Amniotic epithelial cell (primary cell): ENCODE data around the gene EME2.

Source experiments
- DNase-seq: peaks from one replicate; pipeline ENCODE4 v3.0.0-alpha.2; 2010; ENCODE audit warnings: low read depth

The EME2 gene

DNA sequence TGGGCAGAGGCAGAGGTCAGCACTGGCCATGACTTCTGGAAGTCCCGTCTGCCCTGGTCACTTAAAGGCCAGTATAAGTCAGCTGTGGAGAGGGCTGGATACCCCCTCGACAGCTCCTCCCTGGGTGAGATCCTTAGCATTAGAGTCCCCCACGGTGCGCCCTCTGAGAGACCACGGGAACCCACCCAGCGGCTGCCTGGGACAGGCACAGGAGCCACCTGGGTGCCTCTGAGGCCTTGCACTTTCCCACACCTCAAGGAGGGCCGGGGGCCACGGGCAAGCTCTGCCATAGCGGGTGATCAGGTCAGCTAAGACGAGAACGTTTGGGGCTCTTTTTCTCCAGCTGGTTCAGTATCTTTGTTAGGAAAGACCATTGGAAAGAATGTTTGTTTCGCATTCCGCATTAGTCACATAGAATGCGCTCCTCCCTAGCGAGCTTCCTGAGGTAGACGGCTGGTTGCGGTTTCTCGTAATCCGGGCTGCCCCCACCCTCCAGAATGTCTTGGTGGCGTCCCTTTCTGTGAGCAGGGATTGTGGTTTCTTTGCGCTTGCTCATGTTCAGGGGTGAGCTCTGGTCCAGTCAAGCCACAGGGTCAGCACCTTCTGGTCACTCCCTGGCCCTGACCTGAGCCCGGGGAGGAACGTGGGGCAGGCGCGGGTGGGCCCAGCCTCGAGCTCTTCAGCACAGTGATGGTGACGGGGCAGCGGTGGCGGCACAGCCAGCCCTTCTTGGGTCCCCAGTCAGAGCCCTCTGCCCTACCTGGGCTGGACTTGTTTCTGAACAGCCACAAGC is 26.5 kb upstream of the EME2 start:
- peak; percentile 97 for DNase-seq

DNA sequence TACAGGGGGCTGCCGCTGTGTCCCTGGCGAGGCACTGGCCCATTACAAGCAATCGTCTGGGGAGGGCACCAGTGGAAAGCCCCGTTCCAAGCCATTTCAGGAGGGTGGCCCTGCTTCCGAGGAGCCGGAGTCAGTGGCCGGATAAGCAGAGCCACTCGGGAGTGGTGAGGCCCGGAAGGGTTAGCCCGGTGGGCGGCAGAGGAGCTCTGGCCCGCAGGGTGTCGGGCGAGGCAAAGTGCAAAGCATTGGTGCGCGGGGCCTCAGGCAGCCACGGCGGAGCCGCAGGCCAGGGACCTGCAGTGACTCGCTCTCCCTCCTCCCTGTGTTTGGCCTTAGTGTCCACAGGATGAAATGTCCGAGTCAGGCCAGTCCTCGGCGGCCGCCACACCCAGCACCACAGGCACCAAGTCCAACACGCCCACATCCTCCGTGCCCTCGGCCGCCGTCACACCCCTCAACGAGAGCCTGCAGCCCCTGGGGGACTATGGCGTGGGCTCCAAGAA is 25.9 kb upstream of the EME2 start:
- DNase-seq: no peak

DNA sequence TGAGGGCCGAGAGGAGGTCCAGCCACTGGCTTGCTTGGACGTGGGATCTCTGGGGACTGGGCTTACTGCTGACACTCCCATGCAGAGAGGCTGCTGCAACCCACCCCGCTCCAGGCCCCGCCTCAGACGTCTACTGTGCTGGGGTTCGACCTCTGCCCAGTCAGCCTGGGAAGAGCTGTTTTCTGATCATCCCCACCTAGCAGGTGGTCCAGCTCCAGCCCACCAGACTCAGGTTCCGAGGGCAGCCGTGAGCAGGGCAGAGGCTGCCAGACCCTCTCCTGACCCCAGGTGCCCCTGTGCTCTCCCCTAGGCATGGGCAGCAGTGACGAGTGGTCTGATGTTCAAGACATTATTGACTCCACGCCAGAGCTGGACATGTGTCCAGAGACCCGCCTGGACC is 24.7 kb upstream of the EME2 start:
- DNase-seq: no peak

DNA sequence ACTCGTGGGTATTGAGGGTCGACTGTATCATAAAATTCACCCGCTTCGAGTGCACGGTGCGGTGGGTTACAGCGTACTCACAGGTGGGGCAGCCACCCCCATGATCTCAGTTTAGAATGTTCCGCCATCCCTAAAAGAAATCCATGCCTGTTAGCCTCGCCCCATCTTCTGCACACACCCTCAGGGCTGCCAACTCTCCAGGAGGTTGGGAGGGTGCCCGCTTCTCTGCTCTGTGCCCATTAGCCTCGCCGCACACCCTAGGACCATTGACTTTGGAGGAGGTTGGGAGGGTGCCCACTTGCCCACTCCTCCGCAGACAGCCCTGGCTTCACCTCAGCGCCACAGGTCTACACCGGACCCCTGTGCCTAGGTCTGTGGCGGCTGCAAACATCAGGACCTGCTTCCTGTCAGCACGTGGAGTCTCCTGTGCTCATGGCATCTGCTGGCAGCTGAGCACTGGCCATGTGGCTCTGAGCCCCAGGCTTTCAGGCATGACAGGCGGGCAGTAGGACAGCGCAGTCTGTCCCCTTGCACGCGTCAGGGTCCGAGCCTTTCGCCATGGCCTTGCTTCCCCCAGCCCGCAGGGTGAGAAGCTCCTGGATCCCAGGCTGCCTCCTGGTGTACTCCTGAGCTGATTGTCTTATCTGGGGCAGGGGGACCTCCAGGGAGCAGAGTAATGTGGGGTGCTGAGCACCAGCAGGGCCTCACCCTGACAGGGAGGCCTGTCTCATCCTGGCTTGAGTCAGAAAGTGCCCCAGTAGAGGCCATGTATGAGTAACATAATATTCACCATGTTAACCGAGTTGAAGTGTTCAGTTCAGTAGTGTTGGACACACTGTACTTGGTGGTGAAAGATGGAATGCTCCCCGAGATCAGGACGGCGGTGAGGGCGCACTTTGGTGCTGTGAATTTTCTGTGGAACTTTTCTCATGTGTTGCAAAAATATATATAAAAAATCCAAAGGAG is 23.2 kb upstream of the EME2 start:
- DNase-seq: peak; percentile 84

DNA sequence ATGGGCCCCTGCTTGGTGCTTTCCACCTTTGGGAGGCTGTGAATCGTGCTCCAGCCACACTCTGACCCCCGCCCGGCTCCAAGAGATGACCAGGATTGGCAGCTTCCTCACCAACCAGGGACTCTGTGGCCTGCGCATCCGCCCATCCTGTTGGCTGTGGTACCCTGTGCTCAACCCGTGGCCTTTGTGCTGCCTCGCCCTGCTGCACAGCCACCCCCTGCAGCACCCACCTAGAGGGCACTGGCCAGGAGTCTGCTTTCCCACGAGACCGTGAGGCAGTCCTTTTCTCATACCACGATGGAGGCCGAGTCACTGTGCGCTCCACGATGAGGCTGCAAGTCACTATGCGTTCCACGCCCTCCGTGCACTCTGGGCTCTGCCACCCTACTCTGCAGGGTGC is 20.7 kb upstream of the EME2 start:
- no peak for DNase-seq

DNA sequence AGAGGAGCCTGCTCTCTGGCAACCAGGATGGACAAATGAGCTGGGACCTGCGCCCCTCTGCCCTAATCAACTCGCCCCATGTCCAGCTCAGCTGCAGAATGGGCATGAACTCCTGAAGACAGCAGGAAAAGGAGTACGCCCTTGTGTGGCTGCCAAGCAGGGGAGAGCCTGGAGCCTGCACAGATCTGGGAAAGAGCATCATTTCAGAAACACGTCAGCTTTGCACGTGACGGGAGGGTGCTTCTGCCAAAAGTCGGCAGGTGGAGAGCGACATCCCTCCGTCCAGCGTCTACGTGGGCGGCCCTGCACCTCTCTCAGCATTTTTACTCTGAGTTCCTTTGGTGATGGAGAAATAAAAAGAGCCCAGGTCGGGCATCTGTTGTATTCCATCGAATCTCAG is 19.8 kb upstream of the EME2 start:
- no peak for DNase-seq

DNA sequence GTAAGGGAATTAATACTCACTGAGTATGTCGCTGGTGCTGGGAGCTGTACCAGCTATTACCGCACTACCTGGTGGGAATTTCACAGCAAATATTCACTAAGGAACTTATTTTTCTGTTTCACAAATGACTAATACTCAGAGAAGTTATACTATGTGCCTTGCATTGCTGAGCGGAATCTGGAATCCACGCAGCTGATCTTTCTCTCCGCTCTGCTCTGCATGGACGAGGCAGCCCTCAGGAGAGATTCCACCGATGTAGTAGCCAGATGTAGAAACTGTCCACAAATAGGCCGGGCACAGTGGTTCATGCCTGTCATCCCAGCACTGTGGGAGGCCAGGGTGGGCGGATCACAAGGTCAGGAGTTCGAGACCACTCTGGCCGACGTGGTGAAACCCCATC is 18.4 kb upstream of the EME2 start:
- no peak for DNase-seq

DNA sequence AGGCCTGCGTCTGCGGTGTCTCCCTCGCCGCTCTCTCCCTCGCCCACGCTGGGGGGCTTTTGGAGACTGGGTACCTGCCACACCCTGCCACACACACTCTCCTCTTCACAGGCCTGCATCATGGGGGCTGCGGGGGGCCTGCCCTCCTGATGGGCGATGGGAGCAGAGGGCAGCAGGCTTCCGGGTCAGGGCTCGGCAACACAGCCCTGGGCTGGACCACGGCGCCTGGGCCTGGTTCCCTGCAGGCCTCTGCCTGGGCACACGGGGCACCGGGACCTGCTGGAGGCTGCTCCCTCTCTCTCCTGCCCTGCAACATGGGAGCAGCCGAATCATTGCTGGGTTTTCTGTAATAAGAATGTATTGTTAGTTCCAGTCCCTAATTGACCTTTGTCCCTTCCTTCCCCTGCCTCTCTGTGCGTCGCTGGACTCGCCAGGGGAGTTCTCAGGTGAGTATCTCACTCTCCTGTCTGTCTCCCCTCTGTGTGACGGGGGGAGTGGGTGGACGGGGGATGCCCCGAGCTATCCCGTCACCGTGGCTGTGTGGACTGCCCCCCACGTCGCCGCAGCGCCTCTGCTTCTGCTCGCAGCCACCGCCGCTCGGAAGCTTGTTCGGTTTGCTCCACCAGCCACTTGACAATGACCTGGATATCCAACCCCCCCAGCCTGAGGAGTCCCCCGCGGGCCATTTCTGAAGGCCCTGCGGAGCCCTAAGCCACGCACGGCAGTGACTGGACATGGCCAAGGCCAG is 14.7 kb upstream of the EME2 start:
- DNase-seq: no peak

DNA sequence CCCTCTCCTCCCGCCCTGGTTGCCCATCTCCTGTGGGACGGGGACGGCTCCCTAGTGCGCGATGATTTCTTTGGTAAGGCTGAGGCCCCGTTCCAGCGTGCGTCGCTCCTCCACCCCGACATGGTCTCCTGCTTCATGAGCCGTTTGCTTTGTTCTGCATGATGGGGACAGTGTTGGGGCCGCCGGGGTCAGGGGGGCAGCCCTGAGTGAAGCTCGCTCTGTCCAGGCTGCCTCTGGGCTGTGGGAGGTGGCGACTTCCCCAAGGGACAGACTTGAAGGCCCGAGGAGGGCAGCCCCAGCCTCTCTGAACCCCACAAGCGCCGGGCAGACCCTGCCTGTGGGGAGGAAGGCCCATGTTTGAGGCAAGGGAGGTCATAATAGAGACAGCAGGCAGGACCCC is 13.7 kb upstream of the EME2 start:
- no peak for DNase-seq

DNA sequence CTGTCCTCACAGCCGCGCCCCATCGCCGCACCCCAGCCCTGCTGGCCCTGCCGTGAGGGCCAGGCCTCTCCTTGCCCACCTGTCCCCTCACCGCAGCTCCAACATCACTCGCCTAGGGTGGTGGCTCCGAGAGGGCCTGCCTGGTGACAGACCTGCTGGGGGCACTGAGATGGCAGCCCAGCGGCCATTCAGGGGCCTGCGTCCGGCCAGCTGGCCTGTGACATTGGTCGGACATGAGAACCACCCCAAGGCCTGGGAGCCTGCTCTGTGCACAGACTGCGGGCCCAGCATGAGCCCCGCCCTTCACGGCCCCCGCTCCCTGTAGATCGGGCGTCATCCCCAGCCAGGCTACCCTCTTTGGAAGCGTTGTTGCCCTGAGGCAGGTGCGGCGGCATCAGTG is 13.1 kb upstream of the EME2 start:
- DNase-seq: no peak

DNA sequence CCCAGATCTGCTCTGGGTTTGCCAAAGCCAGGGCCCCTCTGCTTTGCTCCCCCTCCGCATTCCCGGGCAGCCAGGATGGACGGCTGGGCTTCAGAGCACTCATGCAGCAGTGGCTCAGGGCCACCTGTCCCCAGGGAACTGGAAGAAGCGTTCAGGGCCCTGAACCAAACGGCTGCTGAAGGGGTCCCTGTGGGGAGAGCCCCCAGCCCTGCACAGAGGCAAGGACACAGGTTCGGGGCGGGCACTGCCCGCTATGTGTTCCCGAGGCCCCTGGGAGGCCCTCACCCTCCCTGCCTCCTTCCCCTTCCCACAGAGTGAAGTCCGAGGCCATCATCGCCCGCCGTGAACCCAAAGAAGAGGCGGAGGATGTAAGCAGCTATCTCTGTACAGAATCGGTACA is 11.7 kb upstream of the EME2 start:
- DNase-seq: no peak

DNA sequence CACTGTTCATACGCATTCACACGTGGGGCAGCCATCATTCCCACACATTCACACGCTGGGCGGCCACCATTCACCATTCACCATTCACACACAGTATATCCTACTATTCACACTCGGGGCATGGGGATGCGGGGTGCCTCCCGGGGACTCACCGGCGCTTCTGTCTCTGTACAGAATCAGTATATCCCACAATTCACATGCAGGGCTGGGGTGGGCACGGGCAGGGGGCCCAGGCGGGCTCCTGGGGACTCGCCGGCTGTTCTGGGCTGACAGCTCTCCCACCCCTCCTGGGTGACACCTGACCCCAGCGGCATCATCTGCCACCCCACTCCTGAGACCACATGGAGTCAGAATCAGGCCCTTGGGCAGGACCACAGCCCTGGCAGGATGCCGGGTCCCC is 10.9 kb upstream of the EME2 start:
- no peak for DNase-seq

DNA sequence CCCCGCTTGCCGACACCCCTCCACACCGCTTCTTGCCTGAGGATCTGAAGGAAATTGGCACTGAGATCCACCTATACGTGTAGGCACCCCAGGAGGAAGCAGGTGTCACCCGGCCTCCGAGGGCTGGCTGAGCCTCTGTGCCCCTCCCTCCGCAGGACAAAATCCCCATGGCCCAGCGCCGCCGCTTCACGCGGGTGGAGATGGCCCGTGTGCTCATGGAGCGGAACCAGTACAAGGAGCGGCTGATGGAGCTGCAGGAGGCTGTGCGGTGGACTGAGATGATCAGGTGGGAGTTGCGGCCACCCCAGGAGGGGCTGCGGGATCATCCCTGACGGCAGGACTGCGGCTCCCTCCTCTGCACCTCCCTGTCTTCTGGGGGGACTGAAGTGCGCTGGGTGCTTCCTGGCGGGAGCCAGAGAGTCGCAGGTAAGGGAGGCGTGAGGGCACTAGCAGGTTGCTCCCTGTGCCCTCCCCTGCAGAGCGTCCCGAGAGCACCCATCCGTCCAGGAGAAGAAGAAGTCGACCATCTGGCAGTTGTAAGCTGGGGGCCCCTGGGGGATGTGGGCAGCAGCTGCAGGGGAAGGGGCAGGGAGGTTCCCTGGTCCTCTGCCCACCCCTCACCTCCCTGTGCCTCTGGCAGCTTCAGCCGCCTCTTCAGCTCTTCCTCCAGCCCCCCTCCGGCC is 10.3 kb upstream of the EME2 start:
- no peak for DNase-seq

DNA sequence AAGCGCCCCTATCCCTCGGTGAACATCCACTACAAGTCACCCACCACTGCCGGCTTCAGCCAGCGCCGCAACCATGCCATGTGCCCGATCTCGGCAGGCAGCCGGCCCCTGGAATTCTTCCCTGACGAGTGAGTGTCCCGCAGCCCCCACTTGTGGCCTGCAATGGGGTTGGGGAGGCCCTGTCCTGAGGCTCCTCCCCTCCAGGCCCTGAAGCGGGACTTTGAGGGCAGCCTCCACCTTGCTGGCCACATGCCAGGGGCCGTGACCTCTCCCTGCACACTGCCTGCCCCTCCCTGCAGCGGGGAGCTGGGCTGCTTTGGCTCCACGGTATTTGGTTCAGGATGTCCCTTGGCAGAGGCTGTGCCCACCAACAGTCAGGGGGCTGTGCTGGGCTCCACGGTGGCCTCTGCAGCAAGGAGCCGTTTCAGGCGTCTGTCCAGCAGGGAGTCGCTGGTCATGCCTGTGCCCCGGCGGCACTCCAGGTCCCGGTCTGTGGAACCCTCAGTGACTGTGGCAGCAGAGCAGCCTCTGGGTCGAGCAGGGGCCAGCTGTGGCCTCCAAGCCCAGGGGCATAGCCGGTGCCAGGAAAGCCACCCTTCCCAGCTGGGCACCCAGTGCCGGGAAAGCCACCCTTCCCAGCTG is 9.6 kb upstream of the EME2 start:
- no peak for DNase-seq

DNA sequence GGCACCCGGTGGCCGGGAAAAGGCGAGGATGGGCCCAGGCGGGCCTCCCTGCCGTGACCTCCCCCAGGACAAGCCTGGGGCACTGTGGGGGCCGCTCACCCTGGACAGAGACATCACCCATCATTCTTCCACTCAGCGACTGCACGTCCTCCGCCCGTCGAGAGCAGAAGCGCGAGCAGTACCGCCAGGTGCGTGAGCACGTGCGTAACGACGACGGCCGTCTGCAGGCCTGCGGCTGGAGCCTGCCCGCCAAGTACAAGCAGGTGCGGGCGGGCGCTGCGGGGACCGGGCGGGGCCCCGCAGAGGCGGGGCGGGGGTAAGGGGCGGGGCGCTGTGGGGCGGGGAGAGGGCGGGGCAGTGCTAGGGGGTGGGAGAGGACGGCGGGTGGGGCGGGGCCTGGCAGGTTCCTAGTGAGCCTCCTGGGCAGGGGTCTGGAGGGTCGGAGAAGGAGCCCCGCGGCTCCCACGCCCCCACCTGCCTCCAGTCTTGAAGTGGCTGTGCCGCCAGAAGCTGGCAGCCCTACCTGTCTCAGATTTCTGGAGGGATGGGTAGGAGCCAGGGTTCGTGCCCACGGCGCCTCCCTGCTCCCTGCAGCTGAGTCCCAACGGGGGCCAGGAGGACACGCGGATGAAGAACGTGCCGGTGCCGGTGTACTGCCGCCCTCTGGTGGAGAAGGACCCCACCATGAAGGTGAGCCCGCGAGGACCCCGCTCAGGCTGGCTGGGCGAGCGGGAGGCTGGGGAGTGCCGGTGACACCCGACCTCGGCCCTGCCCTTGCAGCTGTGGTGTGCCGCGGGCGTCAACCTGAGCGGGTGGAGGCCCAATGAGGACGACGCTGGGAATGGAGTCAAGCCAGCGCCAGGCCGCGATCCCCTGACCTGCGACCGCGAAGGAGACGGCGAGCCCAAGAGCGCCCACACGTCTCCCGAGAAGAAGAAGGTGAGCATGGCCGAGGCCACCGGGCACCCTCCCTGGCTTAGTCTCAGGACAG is 8.8 kb upstream of the EME2 start:
- peak; percentile 47 for DNase-seq

DNA sequence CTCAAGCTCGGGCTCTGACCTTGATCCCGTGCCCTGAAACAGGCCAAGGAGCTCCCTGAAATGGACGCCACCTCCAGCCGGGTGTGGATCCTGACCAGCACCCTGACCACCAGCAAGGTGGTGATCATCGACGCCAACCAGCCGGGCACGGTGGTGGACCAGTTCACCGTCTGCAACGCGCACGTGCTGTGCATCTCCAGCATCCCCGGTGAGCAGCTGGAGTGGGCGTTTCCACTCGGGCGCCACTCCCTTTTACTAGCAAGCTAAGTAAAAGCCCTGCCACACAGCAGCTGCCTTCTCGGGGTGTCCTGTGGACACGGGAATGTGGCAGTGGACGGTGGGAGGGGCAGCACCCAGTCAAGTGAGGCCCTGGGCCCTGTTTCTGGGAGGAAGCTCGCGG is 7.6 kb upstream of the EME2 start:
- DNase-seq: no peak

DNA sequence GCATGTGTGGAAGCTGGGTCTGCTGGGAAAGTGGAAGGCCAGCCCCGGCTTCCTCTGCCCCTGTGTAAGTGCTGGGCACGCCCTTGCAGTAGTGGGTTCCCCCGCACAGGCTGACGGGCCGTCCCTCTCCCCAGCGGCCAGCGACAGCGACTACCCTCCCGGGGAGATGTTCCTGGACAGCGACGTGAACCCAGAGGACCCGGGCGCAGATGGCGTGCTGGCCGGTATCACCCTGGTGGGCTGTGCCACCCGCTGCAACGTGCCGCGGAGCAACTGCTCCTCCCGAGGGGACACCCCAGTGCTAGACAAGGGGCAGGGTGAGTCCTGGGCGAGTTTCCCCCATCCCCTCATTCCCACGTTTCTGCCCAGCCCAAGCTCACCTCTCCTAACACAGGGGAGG is 6.8 kb upstream of the EME2 start:
- DNase-seq: no peak

DNA sequence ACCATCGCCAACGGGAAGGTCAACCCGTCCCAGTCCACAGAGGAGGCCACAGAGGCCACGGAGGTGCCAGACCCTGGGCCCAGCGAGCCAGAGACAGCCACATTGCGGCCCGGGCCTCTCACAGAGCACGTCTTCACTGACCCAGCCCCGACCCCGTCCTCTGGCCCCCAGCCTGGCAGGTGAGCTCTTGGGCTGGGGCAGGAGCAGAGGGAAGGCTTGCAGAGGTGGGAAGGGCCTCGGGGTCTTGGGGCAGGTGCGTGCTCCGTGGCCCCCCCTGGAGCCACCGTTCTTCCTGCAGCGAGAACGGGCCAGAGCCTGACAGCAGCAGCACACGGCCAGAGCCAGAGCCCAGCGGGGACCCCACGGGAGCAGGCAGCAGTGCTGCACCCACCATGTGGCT is 6.4 kb upstream of the EME2 start:
- no peak for DNase-seq

DNA sequence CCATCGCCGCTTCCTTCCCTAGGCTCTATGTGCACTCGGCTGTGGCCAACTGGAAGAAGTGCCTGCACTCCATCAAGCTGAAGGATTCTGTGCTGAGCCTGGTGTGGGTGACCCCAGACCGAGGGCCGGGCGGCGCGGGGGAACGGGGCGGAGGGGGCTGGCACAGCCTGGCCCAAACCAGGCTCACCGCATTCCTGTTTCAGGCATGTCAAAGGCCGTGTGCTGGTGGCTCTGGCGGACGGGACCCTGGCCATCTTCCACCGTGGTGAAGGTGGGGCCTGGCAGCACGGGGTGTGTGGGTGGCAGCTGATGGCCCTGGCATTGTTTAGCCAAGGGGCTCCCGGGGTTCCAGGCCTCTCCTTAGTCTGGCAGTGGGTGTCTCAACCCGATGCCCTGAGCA is 5.9 kb upstream of the EME2 start:
- no peak for DNase-seq
